Upper lobe of left lung (tissue), 4 donors: Measurements from ENCODE around the gene LCE5A.

Experiments used
- EP300 ChIP-seq, 4 donors: sonication (generic); formaldehyde crosslinking; IDR thresholded peaks; one replicate each; pipeline ENCODE4 v1.5.1; 2017; ENCODE audit warnings: antibody characterized with exemption in 4 of 4, control low read depth in 2 of 4
- POLR2A ChIP-seq, 4 donors: fragments of 450-650 bp; IDR thresholded peaks; one replicate each; pipeline ENCODE4 v1.5.1; 2016 to 2017; ENCODE audit warnings: antibody characterized with exemption in 4 of 4, mild to moderate bottlenecking in 2 of 4
- TF ChIP-seq, protein P1 (sequence below), 6 experiments: fragments of 450-650 bp in 4 of 6; fragments of 200-600 bp in 2 of 6; sonication (generic) in 2 of 6; IDR thresholded peaks; one replicate each; pipeline ENCODE4 v1.5.1; 2016 to 2019; ENCODE audit warnings: antibody characterized with exemption in 6 of 6

- TF ChIP-seq EP300 (IDR thresholded peaks at IDR 0.05) (no peak), POLR2A (IDR thresholded peaks at IDR 0.05) (no peak)
- TF ChIP-seq, protein P1, sequence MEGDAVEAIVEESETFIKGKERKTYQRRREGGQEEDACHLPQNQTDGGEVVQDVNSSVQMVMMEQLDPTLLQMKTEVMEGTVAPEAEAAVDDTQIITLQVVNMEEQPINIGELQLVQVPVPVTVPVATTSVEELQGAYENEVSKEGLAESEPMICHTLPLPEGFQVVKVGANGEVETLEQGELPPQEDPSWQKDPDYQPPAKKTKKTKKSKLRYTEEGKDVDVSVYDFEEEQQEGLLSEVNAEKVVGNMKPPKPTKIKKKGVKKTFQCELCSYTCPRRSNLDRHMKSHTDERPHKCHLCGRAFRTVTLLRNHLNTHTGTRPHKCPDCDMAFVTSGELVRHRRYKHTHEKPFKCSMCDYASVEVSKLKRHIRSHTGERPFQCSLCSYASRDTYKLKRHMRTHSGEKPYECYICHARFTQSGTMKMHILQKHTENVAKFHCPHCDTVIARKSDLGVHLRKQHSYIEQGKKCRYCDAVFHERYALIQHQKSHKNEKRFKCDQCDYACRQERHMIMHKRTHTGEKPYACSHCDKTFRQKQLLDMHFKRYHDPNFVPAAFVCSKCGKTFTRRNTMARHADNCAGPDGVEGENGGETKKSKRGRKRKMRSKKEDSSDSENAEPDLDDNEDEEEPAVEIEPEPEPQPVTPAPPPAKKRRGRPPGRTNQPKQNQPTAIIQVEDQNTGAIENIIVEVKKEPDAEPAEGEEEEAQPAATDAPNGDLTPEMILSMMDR (IDR thresholded peaks at IDR 0.05): no peak
Observed at GRCh38 chr1:152515434-152515783, 4.8 kb downstream of the LCE5A start.
